Measurements from ENCODE around the gene PLCH2.

DNA sequence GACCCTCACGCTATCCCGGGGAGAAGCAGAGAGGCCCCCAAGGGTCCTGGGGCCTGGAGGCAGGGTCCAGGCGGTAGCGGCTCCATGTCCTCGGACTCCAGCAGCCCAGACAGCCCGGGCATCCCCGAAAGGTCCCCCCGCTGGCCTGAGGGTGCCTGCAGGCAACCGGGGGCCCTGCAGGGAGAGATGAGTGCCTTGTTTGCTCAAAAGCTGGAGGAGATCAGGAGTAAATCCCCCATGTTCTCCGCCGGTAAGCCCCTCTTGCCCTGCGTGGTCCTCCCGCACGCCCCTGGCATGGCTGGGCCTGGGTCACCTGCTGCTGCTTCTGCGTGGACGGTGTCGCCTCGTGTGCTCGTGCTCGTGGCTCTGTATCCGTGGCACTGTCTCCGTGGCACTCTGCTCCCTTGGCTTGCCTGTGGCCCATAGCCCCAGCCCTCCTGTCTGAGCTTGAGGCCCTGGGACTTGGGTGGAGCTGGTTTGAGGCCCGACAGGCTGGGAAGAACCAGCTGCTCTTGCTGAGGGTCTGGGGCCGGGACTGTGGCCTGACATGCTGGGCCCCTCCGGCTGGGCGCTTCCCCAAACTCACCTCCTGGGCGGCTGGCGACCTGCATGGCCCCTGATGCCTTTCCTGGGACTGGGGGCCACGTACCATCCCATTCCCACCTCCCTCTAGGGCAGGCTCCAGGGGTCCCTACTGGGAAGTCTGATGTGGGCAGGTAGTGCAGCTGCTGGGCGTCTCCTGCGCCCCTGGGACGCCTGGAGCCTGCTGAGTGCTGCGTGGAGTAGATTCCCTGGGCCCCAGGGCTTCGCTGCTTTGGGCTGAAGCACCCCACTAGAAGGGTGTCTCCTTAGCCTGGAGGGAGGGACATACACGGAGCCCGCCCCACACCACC lies 26.8 kb downstream of the PLCH2 start:
- TF ChIP-seq, protein P1, sequence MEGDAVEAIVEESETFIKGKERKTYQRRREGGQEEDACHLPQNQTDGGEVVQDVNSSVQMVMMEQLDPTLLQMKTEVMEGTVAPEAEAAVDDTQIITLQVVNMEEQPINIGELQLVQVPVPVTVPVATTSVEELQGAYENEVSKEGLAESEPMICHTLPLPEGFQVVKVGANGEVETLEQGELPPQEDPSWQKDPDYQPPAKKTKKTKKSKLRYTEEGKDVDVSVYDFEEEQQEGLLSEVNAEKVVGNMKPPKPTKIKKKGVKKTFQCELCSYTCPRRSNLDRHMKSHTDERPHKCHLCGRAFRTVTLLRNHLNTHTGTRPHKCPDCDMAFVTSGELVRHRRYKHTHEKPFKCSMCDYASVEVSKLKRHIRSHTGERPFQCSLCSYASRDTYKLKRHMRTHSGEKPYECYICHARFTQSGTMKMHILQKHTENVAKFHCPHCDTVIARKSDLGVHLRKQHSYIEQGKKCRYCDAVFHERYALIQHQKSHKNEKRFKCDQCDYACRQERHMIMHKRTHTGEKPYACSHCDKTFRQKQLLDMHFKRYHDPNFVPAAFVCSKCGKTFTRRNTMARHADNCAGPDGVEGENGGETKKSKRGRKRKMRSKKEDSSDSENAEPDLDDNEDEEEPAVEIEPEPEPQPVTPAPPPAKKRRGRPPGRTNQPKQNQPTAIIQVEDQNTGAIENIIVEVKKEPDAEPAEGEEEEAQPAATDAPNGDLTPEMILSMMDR (IDR thresholded peaks at IDR 0.05; ENCODE audit: low read depth, low read length, missing input control), result no peak
- TF ChIP-seq EGR1 (IDR thresholded peaks at IDR 0.05; ENCODE audit: low read depth in 2 of 2) (no peak), RXRA (IDR thresholded peaks at IDR 0.05) (no peak), RAD21 (IDR thresholded peaks at IDR 0.05) (no peak), FOXA1 (IDR thresholded peaks at IDR 0.05) (no peak)

Data from liver (tissue), 3 donors.